ENCODE results near the gene RNF212. TPM values are rescaled to one million over a fixed set of nuclear protein-coding genes. Genes with fewer than 3 reads are reported as not detected.

RNF212 gene
- total RNA-seq, 6 experiments from 2014 or later: not detected

DNA sequence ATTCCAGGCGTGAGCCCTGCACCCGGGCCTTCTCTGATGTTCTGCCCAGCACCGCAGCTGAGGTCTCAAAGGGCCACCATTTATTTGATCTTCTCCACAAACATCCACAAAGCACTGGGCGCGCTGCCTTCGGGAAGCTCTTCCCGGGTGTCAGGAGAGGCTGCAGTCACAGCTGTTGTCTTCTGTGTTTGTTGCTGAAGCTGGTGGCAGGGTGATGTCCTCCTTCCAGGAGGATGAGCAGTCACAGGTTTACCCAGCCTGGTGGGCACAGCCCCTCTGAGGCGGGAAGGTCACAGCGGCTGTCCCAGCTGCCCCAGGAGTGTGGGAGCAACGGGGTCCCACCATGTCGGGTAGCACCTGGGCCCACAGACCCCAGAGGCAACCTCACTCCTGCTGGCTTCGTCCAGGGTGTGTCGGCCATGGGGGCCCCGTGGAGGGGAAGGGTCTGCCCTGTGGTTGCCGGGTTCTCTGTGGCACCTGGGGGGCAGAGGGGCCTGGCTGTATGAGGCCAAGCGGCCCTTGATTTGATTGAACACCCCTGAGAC lies 74.3 kb downstream of the RNF212 start:
- DNase-seq: no peak
- no peaks in the 10 kb centered on the region for H3K9me3 Mint-ChIP-seq
- no peaks in the 10 kb centered on the region for H3K36me3 Mint-ChIP-seq (ENCODE audit: low read depth)
- H3K27me3 Mint-ChIP-seq (ENCODE audit: insufficient read depth): peaks cover 7% of the 10 kb centered on the region
- TF ChIP-seq, protein P1, sequence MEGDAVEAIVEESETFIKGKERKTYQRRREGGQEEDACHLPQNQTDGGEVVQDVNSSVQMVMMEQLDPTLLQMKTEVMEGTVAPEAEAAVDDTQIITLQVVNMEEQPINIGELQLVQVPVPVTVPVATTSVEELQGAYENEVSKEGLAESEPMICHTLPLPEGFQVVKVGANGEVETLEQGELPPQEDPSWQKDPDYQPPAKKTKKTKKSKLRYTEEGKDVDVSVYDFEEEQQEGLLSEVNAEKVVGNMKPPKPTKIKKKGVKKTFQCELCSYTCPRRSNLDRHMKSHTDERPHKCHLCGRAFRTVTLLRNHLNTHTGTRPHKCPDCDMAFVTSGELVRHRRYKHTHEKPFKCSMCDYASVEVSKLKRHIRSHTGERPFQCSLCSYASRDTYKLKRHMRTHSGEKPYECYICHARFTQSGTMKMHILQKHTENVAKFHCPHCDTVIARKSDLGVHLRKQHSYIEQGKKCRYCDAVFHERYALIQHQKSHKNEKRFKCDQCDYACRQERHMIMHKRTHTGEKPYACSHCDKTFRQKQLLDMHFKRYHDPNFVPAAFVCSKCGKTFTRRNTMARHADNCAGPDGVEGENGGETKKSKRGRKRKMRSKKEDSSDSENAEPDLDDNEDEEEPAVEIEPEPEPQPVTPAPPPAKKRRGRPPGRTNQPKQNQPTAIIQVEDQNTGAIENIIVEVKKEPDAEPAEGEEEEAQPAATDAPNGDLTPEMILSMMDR (IDR thresholded peaks at IDR 0.05): no peak
- H3K4me3 Mint-ChIP-seq: no peak overlapping the region
- H3K27ac Mint-ChIP-seq: no peak overlapping the region
- peaks cover 18% of the 10 kb centered on the region for H3K4me1 Mint-ChIP-seq (ENCODE audit: low read depth)

DNA sequence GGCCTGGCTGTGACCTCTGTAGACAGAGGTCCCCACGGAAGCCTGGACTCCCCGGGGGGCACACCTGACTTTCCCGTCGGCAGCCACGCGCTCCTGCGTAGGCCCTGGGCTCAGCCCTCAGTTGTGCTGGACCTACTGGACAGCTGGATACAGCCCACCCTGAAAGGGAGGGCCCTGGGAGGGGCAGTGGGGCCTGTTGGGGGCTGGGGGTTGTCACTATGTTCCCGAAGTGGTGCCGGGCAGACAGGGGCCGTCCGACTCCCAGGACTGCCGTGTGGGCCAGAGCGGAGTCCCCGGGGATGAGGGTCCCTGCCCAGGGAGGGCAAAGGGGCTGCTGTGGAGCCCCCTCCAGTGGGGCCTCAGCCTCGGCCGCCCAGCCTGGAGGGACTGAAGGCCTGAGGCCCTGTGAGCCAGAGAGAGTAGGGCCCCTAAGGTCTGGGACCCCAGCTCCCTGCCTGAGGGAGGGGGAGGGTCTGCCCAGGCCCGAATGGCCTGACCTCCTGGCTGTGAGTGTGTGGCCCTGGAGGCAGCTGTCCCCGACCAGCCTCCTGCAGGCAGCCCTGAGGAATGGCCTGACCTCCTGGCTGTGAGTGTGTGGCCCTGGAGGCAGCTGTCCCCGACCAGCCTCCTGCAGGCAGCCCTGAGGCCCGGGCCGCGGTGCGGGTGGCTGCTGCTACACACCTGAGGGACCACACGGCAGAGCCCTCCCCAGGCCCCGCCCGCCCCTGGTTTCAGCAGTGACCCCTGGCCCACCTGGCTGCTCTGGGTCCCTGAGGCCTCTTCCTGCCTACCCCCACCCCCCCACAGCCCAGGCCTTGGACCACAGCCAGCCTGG lies 76.2 kb downstream of the RNF212 start:
- H3K9me3 Mint-ChIP-seq: no peaks in the 10 kb centered on the region
- H3K27ac Mint-ChIP-seq: no peak overlapping the region
- H3K4me3 Mint-ChIP-seq: no peak overlapping the region
- peaks cover 9% of the 10 kb centered on the region for H3K4me1 Mint-ChIP-seq (ENCODE audit: low read depth)
- TF ChIP-seq, protein P1 (IDR thresholded peaks at IDR 0.05): no peak
- no peak for DNase-seq
- peaks cover 5% of the 10 kb centered on the region for H3K27me3 Mint-ChIP-seq (ENCODE audit: insufficient read depth)
- no peaks in the 10 kb centered on the region for H3K36me3 Mint-ChIP-seq (ENCODE audit: low read depth)

DNA sequence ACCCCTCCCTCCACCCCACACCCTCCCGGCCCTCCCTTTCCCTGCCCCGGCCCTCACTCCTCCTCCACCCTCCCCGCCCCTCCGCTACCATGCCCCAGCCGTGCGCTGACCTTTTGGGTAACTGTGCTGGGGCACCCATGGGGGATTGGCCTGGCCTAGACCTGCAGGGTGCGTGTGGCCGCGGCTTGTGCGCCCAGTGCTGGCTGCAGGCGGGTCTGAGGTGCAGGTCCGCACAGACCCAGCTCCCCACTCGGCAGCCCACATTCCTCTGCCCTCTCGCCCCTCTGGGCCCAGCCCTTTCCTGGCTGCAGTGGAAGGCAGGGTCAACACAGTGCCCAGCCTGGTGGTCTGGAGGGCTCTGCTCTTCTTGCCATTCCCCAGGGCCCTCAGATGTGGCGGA lies 77.3 kb downstream of the RNF212 start:
- Mint-ChIP-seq H3K36me3 (ENCODE audit: low read depth) (no peaks in the 10 kb centered on the region), H3K27ac (no peak overlapping the region), H3K4me1 (ENCODE audit: low read depth) (no peaks in the 10 kb centered on the region), H3K9me3 (no peaks in the 10 kb centered on the region), H3K27me3 (ENCODE audit: insufficient read depth) (peaks cover 5% of the 10 kb centered on the region), H3K4me3 (no peak overlapping the region)
- TF ChIP-seq, protein P1 (IDR thresholded peaks at IDR 0.05): no peak
- DNase-seq: no peak

DNA sequence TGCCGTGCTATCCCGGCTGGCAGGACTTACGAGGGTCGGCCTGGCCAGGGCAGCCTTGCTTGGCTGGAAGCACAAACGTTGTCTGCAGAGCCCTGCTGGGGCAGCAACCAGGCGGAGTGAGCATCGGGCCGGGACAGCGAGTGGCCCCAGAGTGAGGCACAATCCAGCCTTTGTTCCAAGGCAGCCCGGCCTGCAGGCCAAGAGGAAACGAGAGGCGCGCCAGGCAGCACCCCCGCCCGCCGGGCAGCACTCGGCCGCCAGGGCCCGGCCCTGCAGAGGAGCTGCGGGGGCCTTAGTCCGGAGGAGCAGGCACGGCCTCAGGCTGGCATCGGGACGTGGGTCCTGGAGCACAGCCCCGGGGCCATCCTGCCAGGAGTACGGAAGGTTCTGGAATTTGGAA lies 77.9 kb downstream of the RNF212 start:
- no peak overlapping the region for H3K4me3 Mint-ChIP-seq

DNA sequence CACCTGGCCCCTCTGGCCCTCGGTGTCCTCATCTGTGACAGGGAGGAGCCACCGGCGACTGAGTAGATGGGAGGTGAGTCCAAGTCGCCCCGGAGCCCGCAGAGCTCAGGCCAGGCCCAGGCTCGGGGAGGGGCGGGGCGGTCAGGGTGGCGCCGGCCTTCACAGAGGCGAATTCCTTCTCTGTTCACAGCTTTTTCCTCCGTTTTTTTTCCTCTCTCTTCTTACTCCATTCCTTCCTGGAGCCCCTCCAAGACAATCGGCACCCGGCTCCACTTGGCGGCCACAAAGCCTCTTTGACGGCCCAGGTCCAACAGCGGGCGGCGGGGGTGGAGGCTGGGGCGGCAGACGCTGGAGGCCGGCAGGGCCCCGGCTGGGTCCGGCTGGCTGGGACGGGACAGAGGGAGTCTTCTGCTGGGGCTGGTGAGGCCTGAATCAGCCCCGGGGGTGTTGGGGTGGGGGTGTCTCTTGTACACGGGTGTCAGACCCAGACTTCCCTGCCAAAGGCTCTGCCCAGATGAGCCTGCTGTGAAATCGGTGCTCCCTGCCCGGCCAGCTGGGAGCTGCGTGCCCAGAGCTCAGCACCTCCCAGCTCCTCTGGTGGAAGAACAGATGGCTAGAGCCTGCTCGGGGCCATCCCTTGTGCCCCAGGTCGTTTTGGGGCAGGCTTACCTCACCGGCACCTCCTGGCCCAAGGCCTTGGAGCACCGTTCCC lies 79.4 kb downstream of the RNF212 start:
- TF ChIP-seq, protein P1 (IDR thresholded peaks at IDR 0.05): no peak
- Mint-ChIP-seq H3K36me3 (ENCODE audit: low read depth) (no peaks in the 10 kb centered on the region), H3K4me3 (no peak overlapping the region)

More for the DNA sequence above, 77.9 kb downstream of the RNF212 start:
- H3K27ac Mint-ChIP-seq: no peak overlapping the region
- TF ChIP-seq, protein P1 (IDR thresholded peaks at IDR 0.05): no peak
- H3K27me3 Mint-ChIP-seq (ENCODE audit: insufficient read depth): peaks cover 5% of the 10 kb centered on the region
- H3K9me3 Mint-ChIP-seq: no peaks in the 10 kb centered on the region
- H3K4me1 Mint-ChIP-seq (ENCODE audit: low read depth): no peaks in the 10 kb centered on the region
- no peak for DNase-seq
- no peaks in the 10 kb centered on the region for H3K36me3 Mint-ChIP-seq (ENCODE audit: low read depth)

More for the DNA sequence above, 79.4 kb downstream of the RNF212 start:
- Mint-ChIP-seq H3K4me1 (ENCODE audit: low read depth) (no peaks in the 10 kb centered on the region), H3K9me3 (no peaks in the 10 kb centered on the region), H3K27ac (no peak overlapping the region), H3K27me3 (ENCODE audit: insufficient read depth) (peaks cover 5% of the 10 kb centered on the region; the same call in 1 of the 2 replicates)
- DNase-seq: no peak

All from HFFc6 (cell line).